ENCODE results near the gene CTSH. TPM values are rescaled to one million over a fixed set of nuclear protein-coding genes. Genes with fewer than 3 reads are reported as not detected.
"Not testable (repeated sequence)": the region's sequence is repeated elsewhere in the genome, so short reads cannot be mapped to it uniquely, and the experiment has no call there.

Gene CTSH
- total and polyA plus RNA-seq, 12 donors: 26.4 to 122 (median 62.5) TPM

- H3K27me3 ChIP-seq: no peaks in the 10 kb centered on the region
- TF ChIP-seq CTCF (IDR thresholded peaks at IDR 0.05): no peak
- ATAC-seq: no peak
- no peaks in the 10 kb centered on the region for H3K9me3 ChIP-seq
- H3K36me3 ChIP-seq: peaks cover 0 to 89% (median 20%) of the 10 kb centered on the region in 9 donors
- peaks cover under 1 to 32% (median 13%) of the 10 kb centered on the region in 9 donors for H3K4me1 ChIP-seq
- H3K4me3 ChIP-seq: no peak overlapping the region
- DNase-seq: no peak
- intact Hi-C loops (cut with DNase I): no loop called here
- 93 to 94% methylated on average over 14 of the region's 14 CpGs for WGBS, 2 donors
- no peak overlapping the region for H3K27ac ChIP-seq
Observed at GRCh38 chr15:78928616-78929093, 16.2 kb downstream of the CTSH start.

GRCh38 chr15:78928176-78928575 lies 16.7 kb downstream of the CTSH start:
- peaks cover 0 to 89% (median 24%) of the 10 kb centered on the region in 9 donors for H3K36me3 ChIP-seq
- intact Hi-C loops (cut with DNase I); ATAC-seq; DNase-seq; H3K27me3 ChIP-seq; H3K4me3 ChIP-seq; H3K27ac ChIP-seq; H3K9me3 ChIP-seq: not testable (repeated sequence)
- peaks cover 0 to 27% (median 8%) of the 10 kb centered on the region in 9 donors for H3K4me1 ChIP-seq
- 96 to 98% methylated on average over 13 to 14 of the region's 14 CpGs for WGBS, 2 donors

- DNase-seq: no peak
- WGBS, 2 donors: 91% methylated on average over 17 of the region's 17 CpGs
- peaks cover 0 to 19% (median 6%) of the 10 kb centered on the region in 9 donors for H3K4me1 ChIP-seq
- no peak overlapping the region for H3K27ac ChIP-seq
- H3K9me3 ChIP-seq: no peaks in the 10 kb centered on the region
- intact Hi-C loops (cut with DNase I): no loop called here
- no peak overlapping the region for H3K4me3 ChIP-seq
- no peaks in the 10 kb centered on the region for H3K27me3 ChIP-seq
- ATAC-seq: no peak
- no peak for TF ChIP-seq CTCF (IDR thresholded peaks at IDR 0.05)
- H3K36me3 ChIP-seq: peaks cover 0 to 95% (median 27%) of the 10 kb centered on the region in 9 donors
Observed at GRCh38 chr15:78927077-78927790, 17.6 kb downstream of the CTSH start.

GRCh38 chr15:78925956-78926743 lies 18.7 kb downstream of the CTSH start:
- 93 to 95% methylated on average over 5 of the region's 5 CpGs for WGBS, 2 donors
- TF ChIP-seq CTCF (IDR thresholded peaks at IDR 0.05): no peak
- Histone ChIP-seq H3K4me1 (peaks cover 0 to 14% (median 1%) of the 10 kb centered on the region in 9 donors), H3K36me3 (peaks cover 0 to 95% (median 38%) of the 10 kb centered on the region in 9 donors), H3K9me3 (no peaks in the 10 kb centered on the region), H3K27me3 (no peaks in the 10 kb centered on the region), H3K4me3 (no peak overlapping the region), H3K27ac (no peak overlapping the region)
- peak in 1 of 8 donors; percentile 12 for ATAC-seq
- intact Hi-C loops (cut with DNase I): no loop called here
- DNase-seq: no peak
